NT2/D1 (cell line): ENCODE data around the gene TMPO.

ENCODE experiments used
- YY1 ChIP-seq: IDR thresholded peaks from 2 replicates; pipeline ENCODE4 v1.6.1; 2011; ENCODE audit not compliant: insufficient read length, insufficient read depth
- ZNF274 ChIP-seq: IDR thresholded peaks from 2 replicates; pipeline ENCODE4 v1.6.1; 2011; ENCODE audit warnings: mild to moderate bottlenecking, low read depth, low read length

- TF ChIP-seq ZNF274 (no peak), YY1 (no peak)
These were observed 31.5 kb upstream of the TMPO start for GRCh38 chr12:98483621-98484503.
